Body of pancreas (tissue), 4 donors: ENCODE measurements around the gene RBM47.

Experiments
- CTCF ChIP-seq, 7 experiments: fragments of 450-650 bp in 4 of 7; fragments of 200-600 bp in 3 of 7; sonication (generic) in 3 of 7; IDR thresholded peaks; one replicate each; pipeline ENCODE4 v1.5.1; 2016 to 2019; ENCODE audit warnings: antibody characterized with exemption in 7 of 7
- POLR2A ChIP-seq, 3 donors: fragments of 450-650 bp; IDR thresholded peaks; one replicate each; pipeline ENCODE4 v1.6.1; 2016; ENCODE audit warnings: antibody characterized with exemption in 3 of 3, mild to moderate bottlenecking in 2 of 3

- TF ChIP-seq POLR2A (IDR thresholded peaks at IDR 0.05) (no peak), CTCF (IDR thresholded peaks at IDR 0.05) (no peak)
Measured at GRCh38 chr4:40564815-40565483, 64.7 kb downstream of the RBM47 start.
